NCI-H510A (cell line): Measurements from ENCODE around the gene ZNF683.
"Not testable (repeated sequence)": the region's sequence is repeated elsewhere in the genome, so short reads cannot be mapped to it uniquely, and the experiment has no call there.

ENCODE experiments used
- DNase-seq: peaks from one replicate; lab custom pipeline; 2025; lab: John Stamatoyannopoulos, UW

Gene ZNF683

GRCh38 chr1:26337206-26337535 lies 35.4 kb downstream of the ZNF683 start:
- no peak for DNase-seq

- peak; percentile 87 for DNase-seq
Observed at GRCh38 chr1:26336477-26337205, 35.9 kb downstream of the ZNF683 start.

- DNase-seq, result peak; percentile 42
Observed at GRCh38 chr1:26335774-26336476, 36.6 kb downstream of the ZNF683 start.

GRCh38 chr1:26333312-26333711 lies 39.2 kb downstream of the ZNF683 start:
- not testable (repeated sequence) for DNase-seq

- no peak for DNase-seq
Observed at GRCh38 chr1:26330276-26330675, 42.3 kb downstream of the ZNF683 start.

- DNase-seq, result not testable (repeated sequence)
Observed at GRCh38 chr1:26329380-26329779, 43.2 kb downstream of the ZNF683 start.

- no peak for DNase-seq
Observed at GRCh38 chr1:26328597-26328996, 44.0 kb downstream of the ZNF683 start.

- peak; percentile 93 for DNase-seq
Observed at GRCh38 chr1:26327956-26328362, 44.6 kb downstream of the ZNF683 start.

GRCh38 chr1:26324550-26324949 lies 48.0 kb downstream of the ZNF683 start:
- no peak for DNase-seq

GRCh38 chr1:26323382-26323781 lies 49.2 kb downstream of the ZNF683 start:
- DNase-seq, result no peak

GRCh38 chr1:26322042-26322331 lies 50.6 kb downstream of the ZNF683 start:
- DNase-seq, result no peak

GRCh38 chr1:26321315-26322041 lies 51.1 kb downstream of the ZNF683 start:
- DNase-seq, result peak; percentile 38

GRCh38 chr1:26320896-26321295 lies 51.7 kb downstream of the ZNF683 start:
- no peak for DNase-seq

- no peak for DNase-seq
Observed at GRCh38 chr1:26318338-26319064, 54.0 kb downstream of the ZNF683 start.

- no peak for DNase-seq
Observed at GRCh38 chr1:26317612-26318337, 54.8 kb downstream of the ZNF683 start, which contains the start of gene CD52. Gene CD52 (plus strand): TSS chr1:26317958. CDS start chr1:26318018, 60 bp downstream.

GRCh38 chr1:26317146-26317545 lies 55.4 kb downstream of the ZNF683 start:
- no peak for DNase-seq

- DNase-seq, result no peak
Observed at GRCh38 chr1:26315874-26316850, 56.4 kb downstream of the ZNF683 start.

- no peak for DNase-seq
Observed at GRCh38 chr1:26314501-26314900, 58.0 kb downstream of the ZNF683 start.
